ENCODE results near the gene GOLGA6A. TPM values are rescaled to one million over a fixed set of nuclear protein-coding genes. Genes with fewer than 3 reads are reported as not detected.

GOLGA6A gene
- total and polyA plus RNA-seq, 2 of the 13 experiments (the other 11 are each of a cell fraction or from before 2014, with no cell fraction given): 0.04 to 0.22 TPM

GRCh38 chr15:74127255-74127953 lies 45.1 kb upstream of the GOLGA6A start (continued):
- TF ChIP-seq, protein P1, sequence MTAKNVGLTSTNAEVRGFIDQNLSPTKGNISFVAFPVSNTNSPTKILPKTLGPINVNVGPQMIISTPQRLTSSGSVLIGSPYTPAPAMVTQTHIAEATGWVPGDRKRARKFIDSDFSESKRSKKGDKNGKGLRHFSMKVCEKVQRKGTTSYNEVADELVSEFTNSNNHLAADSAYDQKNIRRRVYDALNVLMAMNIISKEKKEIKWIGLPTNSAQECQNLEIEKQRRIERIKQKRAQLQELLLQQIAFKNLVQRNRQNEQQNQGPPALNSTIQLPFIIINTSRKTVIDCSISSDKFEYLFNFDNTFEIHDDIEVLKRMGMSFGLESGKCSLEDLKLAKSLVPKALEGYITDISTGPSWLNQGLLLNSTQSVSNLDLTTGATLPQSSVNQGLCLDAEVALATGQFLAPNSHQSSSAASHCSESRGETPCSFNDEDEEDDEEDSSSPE (CRISPR knock-in tag; IDR thresholded peaks at IDR 0.05): no peak
- TF ChIP-seq ZNF383 (CRISPR knock-in tag; IDR thresholded peaks at IDR 0.05; ENCODE audit: borderline replicate concordance): no peak
- peak; percentile 36; the same call in 1 of the 2 replicates for TF ChIP-seq ZNF501 (CRISPR knock-in tag; IDR thresholded peaks at IDR 0.05)
- no peak for TF ChIP-seq BCL6 (CRISPR knock-in tag; IDR thresholded peaks at IDR 0.05)
- no peak for TF ChIP-seq HNRNPUL1 (IDR thresholded peaks at IDR 0.05; ENCODE audit: low read depth, low read length)
- no peak for TF ChIP-seq CHD4 (IDR thresholded peaks at IDR 0.05; ENCODE audit: borderline replicate concordance, low read length)
- TF ChIP-seq HOXA9 (CRISPR knock-in tag; IDR thresholded peaks at IDR 0.05; ENCODE audit: borderline replicate concordance): no peak
- peak; percentile 45; the same call in 1 of the 2 replicates for TF ChIP-seq SPEN (CRISPR knock-in tag; IDR thresholded peaks at IDR 0.05; ENCODE audit: low read depth)
- TF ChIP-seq ZNF468 (CRISPR knock-in tag; IDR thresholded peaks at IDR 0.05): no peak
- no peak for TF ChIP-seq ZNF780A (CRISPR knock-in tag; IDR thresholded peaks at IDR 0.05)
- TF ChIP-seq, protein P2, sequence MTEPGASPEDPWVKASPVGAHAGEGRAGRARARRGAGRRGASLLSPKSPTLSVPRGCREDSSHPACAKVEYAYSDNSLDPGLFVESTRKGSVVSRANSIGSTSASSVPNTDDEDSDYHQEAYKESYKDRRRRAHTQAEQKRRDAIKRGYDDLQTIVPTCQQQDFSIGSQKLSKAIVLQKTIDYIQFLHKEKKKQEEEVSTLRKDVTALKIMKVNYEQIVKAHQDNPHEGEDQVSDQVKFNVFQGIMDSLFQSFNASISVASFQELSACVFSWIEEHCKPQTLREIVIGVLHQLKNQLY (CRISPR knock-in tag; IDR thresholded peaks at IDR 0.05): no peak
- no peak for TF ChIP-seq E2F2 (CRISPR knock-in tag; IDR thresholded peaks at IDR 0.05; ENCODE audit: borderline replicate concordance)
- peak; percentile 38; the same call in 1 of the 2 replicates for TF ChIP-seq SALL2 (CRISPR knock-in tag; IDR thresholded peaks at IDR 0.05)
- no peak for TF ChIP-seq TAF1 (CRISPR knock-in tag; IDR thresholded peaks at IDR 0.05)
- TF ChIP-seq, protein P3, sequence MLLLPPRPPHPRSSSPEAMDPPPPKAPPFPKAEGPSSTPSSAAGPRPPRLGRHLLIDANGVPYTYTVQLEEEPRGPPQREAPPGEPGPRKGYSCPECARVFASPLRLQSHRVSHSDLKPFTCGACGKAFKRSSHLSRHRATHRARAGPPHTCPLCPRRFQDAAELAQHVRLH (CRISPR knock-in tag; IDR thresholded peaks at IDR 0.05; ENCODE audit: borderline replicate concordance, low read depth): no peak
- no peak for TF ChIP-seq JUN (CRISPR knock-in tag; IDR thresholded peaks at IDR 0.05)
- TF ChIP-seq, protein P4, sequence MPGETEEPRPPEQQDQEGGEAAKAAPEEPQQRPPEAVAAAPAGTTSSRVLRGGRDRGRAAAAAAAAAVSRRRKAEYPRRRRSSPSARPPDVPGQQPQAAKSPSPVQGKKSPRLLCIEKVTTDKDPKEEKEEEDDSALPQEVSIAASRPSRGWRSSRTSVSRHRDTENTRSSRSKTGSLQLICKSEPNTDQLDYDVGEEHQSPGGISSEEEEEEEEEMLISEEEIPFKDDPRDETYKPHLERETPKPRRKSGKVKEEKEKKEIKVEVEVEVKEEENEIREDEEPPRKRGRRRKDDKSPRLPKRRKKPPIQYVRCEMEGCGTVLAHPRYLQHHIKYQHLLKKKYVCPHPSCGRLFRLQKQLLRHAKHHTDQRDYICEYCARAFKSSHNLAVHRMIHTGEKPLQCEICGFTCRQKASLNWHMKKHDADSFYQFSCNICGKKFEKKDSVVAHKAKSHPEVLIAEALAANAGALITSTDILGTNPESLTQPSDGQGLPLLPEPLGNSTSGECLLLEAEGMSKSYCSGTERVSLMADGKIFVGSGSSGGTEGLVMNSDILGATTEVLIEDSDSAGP (CRISPR knock-in tag; IDR thresholded peaks at IDR 0.05; ENCODE audit: borderline replicate concordance): peak; percentile 64; the same call in 1 of the 2 replicates
- TF ChIP-seq, protein P5, sequence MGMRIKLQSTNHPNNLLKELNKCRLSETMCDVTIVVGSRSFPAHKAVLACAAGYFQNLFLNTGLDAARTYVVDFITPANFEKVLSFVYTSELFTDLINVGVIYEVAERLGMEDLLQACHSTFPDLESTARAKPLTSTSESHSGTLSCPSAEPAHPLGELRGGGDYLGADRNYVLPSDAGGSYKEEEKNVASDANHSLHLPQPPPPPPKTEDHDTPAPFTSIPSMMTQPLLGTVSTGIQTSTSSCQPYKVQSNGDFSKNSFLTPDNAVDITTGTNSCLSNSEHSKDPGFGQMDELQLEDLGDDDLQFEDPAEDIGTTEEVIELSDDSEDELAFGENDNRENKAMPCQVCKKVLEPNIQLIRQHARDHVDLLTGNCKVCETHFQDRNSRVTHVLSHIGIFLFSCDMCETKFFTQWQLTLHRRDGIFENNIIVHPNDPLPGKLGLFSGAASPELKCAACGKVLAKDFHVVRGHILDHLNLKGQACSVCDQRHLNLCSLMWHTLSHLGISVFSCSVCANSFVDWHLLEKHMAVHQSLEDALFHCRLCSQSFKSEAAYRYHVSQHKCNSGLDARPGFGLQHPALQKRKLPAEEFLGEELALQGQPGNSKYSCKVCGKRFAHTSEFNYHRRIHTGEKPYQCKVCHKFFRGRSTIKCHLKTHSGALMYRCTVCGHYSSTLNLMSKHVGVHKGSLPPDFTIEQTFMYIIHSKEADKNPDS (CRISPR knock-in tag; IDR thresholded peaks at IDR 0.05): no peak
- TF ChIP-seq, protein P6, sequence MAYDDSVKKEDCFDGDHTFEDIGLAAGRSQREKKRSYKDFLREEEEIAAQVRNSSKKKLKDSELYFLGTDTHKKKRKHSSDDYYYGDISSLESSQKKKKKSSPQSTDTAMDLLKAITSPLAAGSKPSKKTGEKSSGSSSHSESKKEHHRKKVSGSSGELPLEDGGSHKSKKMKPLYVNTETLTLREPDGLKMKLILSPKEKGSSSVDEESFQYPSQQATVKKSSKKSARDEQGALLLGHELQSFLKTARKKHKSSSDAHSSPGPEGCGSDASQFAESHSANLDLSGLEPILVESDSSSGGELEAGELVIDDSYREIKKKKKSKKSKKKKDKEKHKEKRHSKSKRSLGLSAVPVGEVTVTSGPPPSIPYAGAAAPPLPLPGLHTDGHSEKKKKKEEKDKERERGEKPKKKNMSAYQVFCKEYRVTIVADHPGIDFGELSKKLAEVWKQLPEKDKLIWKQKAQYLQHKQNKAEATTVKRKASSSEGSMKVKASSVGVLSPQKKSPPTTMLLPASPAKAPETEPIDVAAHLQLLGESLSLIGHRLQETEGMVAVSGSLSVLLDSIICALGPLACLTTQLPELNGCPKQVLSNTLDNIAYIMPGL (CRISPR knock-in tag; IDR thresholded peaks at IDR 0.05; ENCODE audit: borderline replicate concordance in 1 of 2, low read depth in 1 of 2): peak; percentile 22 to 66; a peak in 2 of 4 replicates

Measured in HepG2 (cell line).